GM06990 (cell line): ENCODE results near the gene RAD51C.
A peak's percentile ranks its signal among the peaks of the same experiment; 100 is the strongest.
"Not testable (repeated sequence)": the region's sequence is repeated elsewhere in the genome, so short reads cannot be mapped to it uniquely, and the experiment has no call there.

ENCODE experiments used
- DNase-seq: peaks from one replicate; pipeline ENCODE4 v3.0.0-alpha.2; 2011; ENCODE audit not compliant: insufficient read length; ENCODE audit errors: extremely low read depth
- H3K27me3 ChIP-seq: replicated peaks from 2 replicates; pipeline ENCODE4 v1.6.0; 2011; ENCODE audit warnings: low read length; ENCODE audit not compliant: control insufficient read depth, insufficient read depth
- H3K36me3 ChIP-seq: 2 replicates; pipeline ENCODE4 v1.5.1; 2011; ENCODE audit warnings: low read length; ENCODE audit not compliant: control insufficient read depth, insufficient read depth
- H3K4me3 ChIP-seq: replicated peaks from 2 replicates; pipeline ENCODE4 v1.5.1; 2011; ENCODE audit warnings: low read depth, mild to moderate bottlenecking, control low read depth, low read length
- CTCF ChIP-seq: IDR thresholded peaks from 2 replicates; pipeline ENCODE4 v1.5.1; 2011; ENCODE audit warnings: low read length, control low read depth, mild to moderate bottlenecking, inconsistent platforms; ENCODE audit not compliant: insufficient read depth, poor library complexity, severe bottlenecking

The RAD51C gene

GRCh38 chr17:58734811-58735210, 42.4 kb downstream of the RAD51C start:
- TF ChIP-seq CTCF: no peak
- H3K36me3 ChIP-seq: no peaks in the 10 kb centered on the region
- no peak overlapping the region for H3K4me3 ChIP-seq
- H3K27me3 ChIP-seq: no peaks in the 10 kb centered on the region
- no peak for DNase-seq

- Histone ChIP-seq H3K4me3 (no peak overlapping the region), H3K27me3 (no peaks in the 10 kb centered on the region), H3K36me3 (no peaks in the 10 kb centered on the region)
- no peak for TF ChIP-seq CTCF
- no peak for DNase-seq
These were observed 48.8 kb downstream of the RAD51C start for GRCh38 chr17:58741121-58741625.

- no peak for DNase-seq
- no peak for TF ChIP-seq CTCF
- no peak overlapping the region for H3K4me3 ChIP-seq
- no peaks in the 10 kb centered on the region for H3K36me3 ChIP-seq
- no peaks in the 10 kb centered on the region for H3K27me3 ChIP-seq
These were observed 55.3 kb downstream of the RAD51C start for GRCh38 chr17:58747674-58748073.

- H3K4me3 ChIP-seq, DNase-seq, H3K27me3 ChIP-seq, H3K36me3 ChIP-seq: not testable (repeated sequence)
These were observed 57.2 kb downstream of the RAD51C start for GRCh38 chr17:58749627-58750026.

GRCh38 chr17:58753026-58753425, 60.6 kb downstream of the RAD51C start:
- DNase-seq: no peak
- no peak overlapping the region for H3K4me3 ChIP-seq
- no peaks in the 10 kb centered on the region for H3K36me3 ChIP-seq
- H3K27me3 ChIP-seq: peaks cover 4% of the 10 kb centered on the region
- TF ChIP-seq CTCF: no peak

GRCh38 chr17:58755269-58755576, 62.8 kb downstream of the RAD51C start:
- TF ChIP-seq CTCF: no peak
- DNase-seq: no peak
- Histone ChIP-seq H3K27me3 (peaks cover 4% of the 10 kb centered on the region), H3K36me3 (no peaks in the 10 kb centered on the region), H3K4me3 (peak overlapping the region; percentile 62)
